ENCODE measurements around the gene AP4M1. TPM values are rescaled to one million over a fixed set of nuclear protein-coding genes. Genes with fewer than 3 reads are reported as not detected.

AP4M1 gene
- total RNA-seq, 1 donor from 2014 or later, result 15.5 TPM

GRCh38 chr7:100122568-100122967, 21.1 kb downstream of the AP4M1 start:
- H3K27me3 Mint-ChIP-seq (ENCODE audit: low read depth, unreplicated experiment), result no peaks in the 10 kb centered on the region

GRCh38 chr7:100124301-100125230, 23.1 kb downstream of the AP4M1 start:
- Histone ChIP-seq H3K27ac (ENCODE audit: low read depth, low read length) (no peak overlapping the region), H3K27me3 (ENCODE audit: insufficient read depth, low read length) (no peaks in the 10 kb centered on the region), H3K9me3 (ENCODE audit: insufficient read depth, low read depth, low read length) (no peaks in the 10 kb centered on the region), H3K4me1 (ENCODE audit: insufficient read depth, low read length) (peaks cover 26% of the 10 kb centered on the region), H4K20me1 (ENCODE audit: insufficient read depth, low read length) (no peaks in the 10 kb centered on the region), H3K4me2 (ENCODE audit: low read length) (no peak overlapping the region), H3K4me3 (ENCODE audit: insufficient read depth, low read depth, low read length) (no peak overlapping the region), H3K79me2 (ENCODE audit: insufficient read depth, low read length) (peaks cover 14% of the 10 kb centered on the region), H2AFZ (ENCODE audit: low read depth, low read length) (no peak overlapping the region), H3K36me3 (ENCODE audit: insufficient read depth, low read length) (peaks cover 2% of the 10 kb centered on the region), H3K9ac (ENCODE audit: low read length) (no peak overlapping the region)
- H3K27me3 Mint-ChIP-seq (ENCODE audit: low read depth, unreplicated experiment), result peaks cover 4% of the 10 kb centered on the region
- DNase-seq (ENCODE audit: low read depth), result no peak
- TF ChIP-seq, protein P1, sequence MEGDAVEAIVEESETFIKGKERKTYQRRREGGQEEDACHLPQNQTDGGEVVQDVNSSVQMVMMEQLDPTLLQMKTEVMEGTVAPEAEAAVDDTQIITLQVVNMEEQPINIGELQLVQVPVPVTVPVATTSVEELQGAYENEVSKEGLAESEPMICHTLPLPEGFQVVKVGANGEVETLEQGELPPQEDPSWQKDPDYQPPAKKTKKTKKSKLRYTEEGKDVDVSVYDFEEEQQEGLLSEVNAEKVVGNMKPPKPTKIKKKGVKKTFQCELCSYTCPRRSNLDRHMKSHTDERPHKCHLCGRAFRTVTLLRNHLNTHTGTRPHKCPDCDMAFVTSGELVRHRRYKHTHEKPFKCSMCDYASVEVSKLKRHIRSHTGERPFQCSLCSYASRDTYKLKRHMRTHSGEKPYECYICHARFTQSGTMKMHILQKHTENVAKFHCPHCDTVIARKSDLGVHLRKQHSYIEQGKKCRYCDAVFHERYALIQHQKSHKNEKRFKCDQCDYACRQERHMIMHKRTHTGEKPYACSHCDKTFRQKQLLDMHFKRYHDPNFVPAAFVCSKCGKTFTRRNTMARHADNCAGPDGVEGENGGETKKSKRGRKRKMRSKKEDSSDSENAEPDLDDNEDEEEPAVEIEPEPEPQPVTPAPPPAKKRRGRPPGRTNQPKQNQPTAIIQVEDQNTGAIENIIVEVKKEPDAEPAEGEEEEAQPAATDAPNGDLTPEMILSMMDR (IDR thresholded peaks at IDR 0.05; ENCODE audit: insufficient read depth, low read depth, low read length), result no peak
- no peak for TF ChIP-seq EZH2 (IDR thresholded peaks at IDR 0.05; ENCODE audit: insufficient read depth, low read length)
- peaks cover 6% of the 10 kb centered on the region for H3K4me1 Mint-ChIP-seq (ENCODE audit: low read depth, unreplicated experiment)
- peaks cover 6% of the 10 kb centered on the region for H3K36me3 Mint-ChIP-seq (ENCODE audit: low read depth, unreplicated experiment)
- no peak for FAIRE-seq
- no peaks in the 10 kb centered on the region for H3K9me3 Mint-ChIP-seq (ENCODE audit: unreplicated experiment)
- H3K4me3 Mint-ChIP-seq (ENCODE audit: unreplicated experiment), result peak overlapping the region; percentile 34
- no peak overlapping the region for H3K27ac Mint-ChIP-seq (ENCODE audit: unreplicated experiment)

More at GRCh38 chr7:100122568-100122967, 21.1 kb downstream of the AP4M1 start:
- no peaks in the 10 kb centered on the region for H4K20me1 ChIP-seq (ENCODE audit: insufficient read depth, low read length)
- H2AFZ ChIP-seq (ENCODE audit: low read depth, low read length), result no peak overlapping the region
- Mint-ChIP-seq H3K9me3 (ENCODE audit: unreplicated experiment) (peaks cover 2% of the 10 kb centered on the region), H3K27ac (ENCODE audit: unreplicated experiment) (no peak overlapping the region), H3K4me1 (ENCODE audit: low read depth, unreplicated experiment) (peaks cover 6% of the 10 kb centered on the region), H3K4me3 (ENCODE audit: unreplicated experiment) (no peak overlapping the region), H3K36me3 (ENCODE audit: low read depth, unreplicated experiment) (peaks cover 8% of the 10 kb centered on the region)
- TF ChIP-seq EZH2 (IDR thresholded peaks at IDR 0.05; ENCODE audit: insufficient read depth, low read length), result no peak
- TF ChIP-seq, protein P1 (IDR thresholded peaks at IDR 0.05; ENCODE audit: insufficient read depth, low read depth, low read length), result no peak
- H3K4me3 ChIP-seq (ENCODE audit: insufficient read depth, low read depth, low read length), result no peak overlapping the region
- no peak overlapping the region for H3K9ac ChIP-seq (ENCODE audit: low read length)
- H3K4me1 ChIP-seq (ENCODE audit: insufficient read depth, low read length), result peaks cover 21% of the 10 kb centered on the region
- no peak overlapping the region for H3K27ac ChIP-seq (ENCODE audit: low read depth, low read length)
- no peaks in the 10 kb centered on the region for H3K27me3 ChIP-seq (ENCODE audit: insufficient read depth, low read length)
- DNase-seq (ENCODE audit: low read depth), result no peak
- H3K4me2 ChIP-seq (ENCODE audit: low read length), result no peak overlapping the region
- H3K79me2 ChIP-seq (ENCODE audit: insufficient read depth, low read length), result peaks cover 25% of the 10 kb centered on the region
- peaks cover 2% of the 10 kb centered on the region for H3K36me3 ChIP-seq (ENCODE audit: insufficient read depth, low read length)
- no peak for FAIRE-seq
- no peaks in the 10 kb centered on the region for H3K9me3 ChIP-seq (ENCODE audit: insufficient read depth, low read depth, low read length)

All from astrocyte (in vitro differentiated cells and primary cell).